ENCODE results near the gene RFT1.
A peak's percentile ranks its signal among the peaks of the same experiment; 100 is the strongest.
"Not testable (repeated sequence)": the region's sequence is repeated elsewhere in the genome, so short reads cannot be mapped to it uniquely, and the experiment has no call there.

Gene RFT1

GRCh38 chr3:53056442-53056841 is 73.8 kb downstream of the RFT1 start:
- peak; percentile 33 for DNase-seq

- not testable (repeated sequence) for DNase-seq
Measured at GRCh38 chr3:53054233-53054632, 76.0 kb downstream of the RFT1 start.

GRCh38 chr3:53051929-53052328 is 78.3 kb downstream of the RFT1 start:
- peak; percentile 66 for DNase-seq

GRCh38 chr3:53049987-53050386 is 80.2 kb downstream of the RFT1 start:
- DNase-seq = no peak

- peak; percentile 59 for DNase-seq
Measured at GRCh38 chr3:53046171-53047170, 83.8 kb downstream of the RFT1 start.

GRCh38 chr3:53045518-53046170 is 84.6 kb downstream of the RFT1 start, which contains the start of gene SFMBT1:
Gene SFMBT1, minus strand, starts transcription at chr3:53046073. Its CDS starts 76,945 bp downstream, at chr3:52969128.
- peak; percentile 71 for DNase-seq

GRCh38 chr3:53044711-53045517 is 85.3 kb downstream of the RFT1 start:
- peak; percentile 66 for DNase-seq

GRCh38 chr3:53044371-53044710 is 85.9 kb downstream of the RFT1 start:
- DNase-seq = no peak

- no peak for DNase-seq
Measured at GRCh38 chr3:53043738-53044137, 86.5 kb downstream of the RFT1 start.

GRCh38 chr3:53042651-53043050 is 87.6 kb downstream of the RFT1 start:
- no peak for DNase-seq

GRCh38 chr3:53040351-53040820 is 89.8 kb downstream of the RFT1 start:
- DNase-seq = peak; percentile 68

- DNase-seq = no peak
Measured at GRCh38 chr3:53039376-53039752, 90.9 kb downstream of the RFT1 start.

- no peak for DNase-seq
Measured at GRCh38 chr3:53038679-53039375, 91.4 kb downstream of the RFT1 start.
